ENCODE measurements around the gene GPX6. TPM values are rescaled to one million over a fixed set of nuclear protein-coding genes. Genes with fewer than 3 reads are reported as not detected.

Gene GPX6, protein sequence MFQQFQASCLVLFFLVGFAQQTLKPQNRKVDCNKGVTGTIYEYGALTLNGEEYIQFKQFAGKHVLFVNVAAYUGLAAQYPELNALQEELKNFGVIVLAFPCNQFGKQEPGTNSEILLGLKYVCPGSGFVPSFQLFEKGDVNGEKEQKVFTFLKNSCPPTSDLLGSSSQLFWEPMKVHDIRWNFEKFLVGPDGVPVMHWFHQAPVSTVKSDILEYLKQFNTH
- not detected for total RNA-seq
- polyA plus RNA-seq (2013, experiment 1 of 2) = not detected
- not detected for polyA plus RNA-seq (2013, experiment 2 of 2)
- long read RNA-seq, experiment 1 = 0 reads
- long read RNA-seq, experiment 2 = 0 reads
- long read RNA-seq, experiment 3 = 0 reads
- long read RNA-seq, experiment 4 = 0 reads

DNA sequence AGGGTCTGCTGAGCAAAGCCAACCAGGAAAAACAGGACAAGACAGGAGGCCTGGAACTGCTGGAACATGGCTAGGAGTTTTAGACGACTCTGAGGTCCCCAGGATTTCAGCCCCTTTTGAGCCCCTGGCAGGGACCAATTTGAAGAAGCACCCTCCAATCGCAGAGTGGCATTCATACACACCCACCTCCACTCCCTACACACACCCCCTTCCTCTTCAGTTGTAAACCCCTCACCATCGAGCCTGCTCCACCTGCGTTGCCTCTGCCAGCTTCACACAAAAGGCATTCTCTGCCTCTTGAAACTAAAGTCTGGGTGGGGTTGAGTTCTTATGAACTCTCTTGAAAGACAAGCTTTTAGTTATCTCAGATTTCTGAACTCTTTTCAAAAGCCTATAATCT lies at the start of gene GPX6:
Gene GPX6 (minus strand): TSS at position 118 of the 400 bp plus-strand sequence. CDS start 50 bp downstream, at position 68.
- Mint-ChIP-seq H3K4me1 (no peaks in the 10 kb centered on the region), H3K27ac (no peak within 1 kb of the TSS), H3K9me3 (peaks cover 6% of the 10 kb centered on the region), H3K4me3 (no peak within 1 kb of the TSS), H3K36me3 (ENCODE audit: low read depth) (no peaks in the 10 kb centered on the region), H3K27me3 (ENCODE audit: insufficient read depth) (peaks cover 24% of the 10 kb centered on the region)
- no peak within 1 kb of the TSS for H3K27ac ChIP-seq (ENCODE audit: low read depth, low read length)
- DNase-seq = no peak
- TF ChIP-seq, protein P1, sequence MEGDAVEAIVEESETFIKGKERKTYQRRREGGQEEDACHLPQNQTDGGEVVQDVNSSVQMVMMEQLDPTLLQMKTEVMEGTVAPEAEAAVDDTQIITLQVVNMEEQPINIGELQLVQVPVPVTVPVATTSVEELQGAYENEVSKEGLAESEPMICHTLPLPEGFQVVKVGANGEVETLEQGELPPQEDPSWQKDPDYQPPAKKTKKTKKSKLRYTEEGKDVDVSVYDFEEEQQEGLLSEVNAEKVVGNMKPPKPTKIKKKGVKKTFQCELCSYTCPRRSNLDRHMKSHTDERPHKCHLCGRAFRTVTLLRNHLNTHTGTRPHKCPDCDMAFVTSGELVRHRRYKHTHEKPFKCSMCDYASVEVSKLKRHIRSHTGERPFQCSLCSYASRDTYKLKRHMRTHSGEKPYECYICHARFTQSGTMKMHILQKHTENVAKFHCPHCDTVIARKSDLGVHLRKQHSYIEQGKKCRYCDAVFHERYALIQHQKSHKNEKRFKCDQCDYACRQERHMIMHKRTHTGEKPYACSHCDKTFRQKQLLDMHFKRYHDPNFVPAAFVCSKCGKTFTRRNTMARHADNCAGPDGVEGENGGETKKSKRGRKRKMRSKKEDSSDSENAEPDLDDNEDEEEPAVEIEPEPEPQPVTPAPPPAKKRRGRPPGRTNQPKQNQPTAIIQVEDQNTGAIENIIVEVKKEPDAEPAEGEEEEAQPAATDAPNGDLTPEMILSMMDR (conservative IDR thresholded peaks at IDR 0.05) = no peak
- H3K4me3 ChIP-seq (ENCODE audit: low read length) = no peak within 1 kb of the TSS
- WGBS, 2 experiments (ENCODE audit: insufficient coverage in 1 of 2, insufficient read length in 1 of 2) = 86 to 100% methylated on average over 1 to 4 of the region's 4 CpGs
- peaks cover 7% of the 10 kb centered on the region for H3K27me3 ChIP-seq (ENCODE audit: control insufficient read depth, insufficient read depth, low read length, poor library complexity, severe bottlenecking)
- H3K9me3 ChIP-seq (ENCODE audit: control insufficient read depth, low read length) = no peaks in the 10 kb centered on the region
- H3K9ac ChIP-seq (ENCODE audit: extremely low read depth, low read length, poor library complexity, severe bottlenecking) = no peak within 1 kb of the TSS
- H3K36me3 ChIP-seq (ENCODE audit: control insufficient read depth, insufficient read depth, low read length) = no peaks in the 10 kb centered on the region
- no peaks in the 10 kb centered on the region for H3K4me1 ChIP-seq (ENCODE audit: control insufficient read depth, insufficient read depth, low read length)

DNA sequence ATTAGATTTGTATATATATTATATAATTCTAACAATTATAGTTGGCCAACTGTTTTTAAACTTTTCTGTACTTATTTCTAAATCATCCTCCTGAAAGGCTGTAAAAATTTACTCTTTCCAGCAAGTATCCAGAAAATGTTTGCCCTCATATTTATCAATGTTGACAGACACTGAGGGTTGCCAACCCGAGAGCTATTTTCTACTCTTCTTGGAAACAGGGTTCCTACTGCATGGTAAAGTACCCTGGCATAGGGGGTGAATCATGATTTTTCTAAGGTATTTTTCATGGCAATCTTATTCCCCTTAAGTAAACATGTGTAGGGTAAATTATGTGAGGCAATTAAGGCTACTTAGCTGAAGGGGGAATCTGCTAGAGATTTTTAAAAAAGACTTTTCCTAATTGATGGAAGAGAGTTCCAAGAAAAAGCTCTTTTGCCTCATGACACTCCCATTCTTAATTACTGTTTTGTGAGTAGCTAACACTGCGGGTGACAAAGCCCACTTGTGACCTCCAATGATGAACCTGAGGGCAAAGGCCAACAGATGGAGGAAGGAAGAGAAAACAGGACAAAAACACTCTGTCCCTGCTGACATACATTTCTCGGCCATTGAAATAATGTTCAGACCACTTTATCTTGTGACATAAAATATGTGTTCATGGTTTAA lies 48.0 kb upstream of the GPX6 start:
- TF ChIP-seq, protein P1 (conservative IDR thresholded peaks at IDR 0.05) = no peak
- no peak for DNase-seq

DNA sequence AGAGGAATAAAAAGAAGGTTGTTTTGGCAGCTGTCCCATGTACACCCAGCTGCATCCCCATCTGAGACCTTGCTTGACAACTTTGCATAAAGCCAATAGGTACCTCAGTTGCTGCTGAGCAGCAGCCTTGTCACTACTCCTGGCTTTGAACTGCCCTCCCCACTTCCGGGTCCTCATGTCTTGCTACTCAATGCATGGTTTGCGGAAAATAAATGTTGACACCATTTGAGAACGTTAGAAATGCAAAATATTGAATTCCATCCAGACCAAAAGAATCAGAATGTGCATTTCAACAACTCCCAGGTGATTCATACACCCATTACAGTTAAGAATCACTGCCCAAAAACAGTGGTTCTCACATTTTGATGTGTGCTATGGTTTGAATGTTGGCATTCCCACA lies 43.0 kb upstream of the GPX6 start:
- H3K36me3 ChIP-seq (ENCODE audit: control insufficient read depth, insufficient read depth, low read length) = no peaks in the 10 kb centered on the region
- WGBS, 2 experiments (ENCODE audit: insufficient coverage in 1 of 2, insufficient read length in 1 of 2) = 77 to 83% methylated on average over 3 of the region's 3 CpGs
- no peaks in the 10 kb centered on the region for H3K9me3 Mint-ChIP-seq
- H3K9ac ChIP-seq (ENCODE audit: extremely low read depth, low read length, poor library complexity, severe bottlenecking) = no peak overlapping the region
- H3K27ac Mint-ChIP-seq = no peak overlapping the region
- TF ChIP-seq, protein P1 (conservative IDR thresholded peaks at IDR 0.05) = no peak
- H3K4me1 Mint-ChIP-seq = peaks cover 7% of the 10 kb centered on the region
- no peak overlapping the region for H3K4me3 ChIP-seq (ENCODE audit: low read length)
- H3K27ac ChIP-seq (ENCODE audit: low read depth, low read length) = no peak overlapping the region
- peaks cover 63% of the 10 kb centered on the region for H3K27me3 Mint-ChIP-seq (ENCODE audit: insufficient read depth)
- H3K36me3 Mint-ChIP-seq (ENCODE audit: low read depth) = no peaks in the 10 kb centered on the region
- H3K4me1 ChIP-seq (ENCODE audit: control insufficient read depth, insufficient read depth, low read length) = peaks cover 5% of the 10 kb centered on the region
- no peaks in the 10 kb centered on the region for H3K9me3 ChIP-seq (ENCODE audit: control insufficient read depth, low read length)
- no peak for DNase-seq
- H3K27me3 ChIP-seq (ENCODE audit: control insufficient read depth, insufficient read depth, low read length, poor library complexity, severe bottlenecking) = peaks cover 26% of the 10 kb centered on the region
- H3K4me3 Mint-ChIP-seq = peak overlapping the region; percentile 41

More for the DNA sequence above, 48.0 kb upstream of the GPX6 start:
- Histone ChIP-seq H3K36me3 (ENCODE audit: control insufficient read depth, insufficient read depth, low read length) (no peaks in the 10 kb centered on the region), H3K27ac (ENCODE audit: low read depth, low read length) (no peak overlapping the region), H3K9me3 (ENCODE audit: control insufficient read depth, low read length) (no peaks in the 10 kb centered on the region), H3K27me3 (ENCODE audit: control insufficient read depth, insufficient read depth, low read length, poor library complexity, severe bottlenecking) (peaks cover 31% of the 10 kb centered on the region), H3K9ac (ENCODE audit: extremely low read depth, low read length, poor library complexity, severe bottlenecking) (no peak overlapping the region), H3K4me1 (ENCODE audit: control insufficient read depth, insufficient read depth, low read length) (no peaks in the 10 kb centered on the region), H3K4me3 (ENCODE audit: low read length) (no peak overlapping the region)
- 78% methylated on average over 3 of the region's 3 CpGs; no CpG with 5 or more reads in 1 of the 2 experiments for WGBS, 2 experiments (ENCODE audit: insufficient coverage in 1 of 2, insufficient read length in 1 of 2)
- peaks cover 6% of the 10 kb centered on the region for H3K9me3 Mint-ChIP-seq
- H3K4me3 Mint-ChIP-seq = no peak overlapping the region
- no peak overlapping the region for H3K27ac Mint-ChIP-seq
- H3K36me3 Mint-ChIP-seq (ENCODE audit: low read depth) = no peaks in the 10 kb centered on the region
- H3K4me1 Mint-ChIP-seq = no peaks in the 10 kb centered on the region
- peaks cover 33% of the 10 kb centered on the region for H3K27me3 Mint-ChIP-seq (ENCODE audit: insufficient read depth)

All from endodermal cell (in vitro differentiated cells).